Non-pigmented ciliary epithelial cell (primary cell): ENCODE data around the gene AP2A1.

ENCODE experiments used
- DNase-seq: peaks from one replicate; pipeline ENCODE4 v3.0.0-alpha.2; 2010; ENCODE audit warnings: low read depth

The AP2A1 gene

DNA sequence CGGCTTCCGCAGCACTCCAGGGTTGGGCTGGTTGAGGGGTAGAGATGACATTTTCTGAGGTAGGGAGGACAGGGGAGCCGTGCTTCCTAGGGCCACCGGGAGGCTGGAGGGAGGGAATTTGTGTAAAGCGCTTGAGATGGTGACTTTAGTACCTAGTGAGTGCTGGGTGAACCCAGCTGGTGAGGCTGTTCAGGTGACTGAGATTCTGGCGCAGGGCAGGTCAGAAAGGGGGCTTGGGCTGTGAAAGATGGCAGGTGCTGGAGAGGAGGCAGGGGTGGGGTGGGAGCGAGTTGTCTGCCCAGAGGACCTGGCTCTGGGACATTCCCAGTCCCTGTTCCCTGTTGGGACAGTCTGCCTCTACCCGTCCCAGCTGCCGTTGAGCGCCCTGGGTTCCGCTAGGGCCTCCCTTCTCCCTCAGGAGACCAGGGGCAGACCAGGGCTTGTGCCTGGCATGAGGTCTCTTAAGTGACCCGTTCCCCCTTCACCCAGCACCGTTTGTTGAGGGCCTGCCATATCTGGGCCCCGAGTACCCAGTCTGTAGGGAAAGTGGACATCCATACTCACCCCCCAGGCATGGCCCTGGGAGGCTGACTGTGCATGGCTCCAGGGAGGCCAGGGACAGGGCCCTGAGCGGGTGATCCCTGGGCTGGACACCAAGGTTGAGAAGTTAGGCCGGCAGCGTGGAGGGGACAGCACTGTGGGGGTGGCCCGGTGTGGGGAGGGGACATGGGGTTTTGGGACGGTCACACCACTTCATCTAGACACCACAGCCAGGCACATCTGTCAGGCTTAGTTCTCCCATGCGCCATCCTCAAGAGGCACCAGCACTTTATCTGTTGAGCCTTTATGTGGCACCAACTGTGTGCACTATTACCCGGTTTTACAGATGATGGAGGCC lies 89.1 kb downstream of the AP2A1 start:
- no peak for DNase-seq

DNA sequence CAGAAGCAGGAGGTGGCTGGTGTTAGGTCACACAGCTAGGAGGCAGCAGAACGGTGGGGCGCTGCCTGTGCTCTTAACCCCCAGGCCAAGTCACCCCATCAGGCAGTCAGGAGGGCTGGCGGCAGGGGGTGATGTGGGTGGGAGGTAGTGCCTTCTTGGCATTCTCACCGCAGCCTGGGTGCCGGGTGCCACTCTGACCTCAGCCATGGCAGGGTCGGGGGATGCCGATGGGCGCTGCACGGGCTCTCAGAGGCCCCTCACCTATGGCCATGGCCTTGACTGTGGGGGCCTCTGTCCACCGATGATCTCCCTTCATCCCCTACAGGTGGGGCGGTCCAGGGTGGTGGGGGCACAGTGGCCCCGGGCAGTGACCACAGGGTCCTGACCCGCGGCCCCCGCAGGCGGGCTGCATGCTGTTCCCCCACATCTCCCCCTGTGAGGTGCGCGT lies 89.8 kb downstream of the AP2A1 start:
- no peak for DNase-seq
